Activated gamma-delta T cell treated with Interleukin-2 at 50 U/mL for 16 hours (primary cell): ENCODE results near the gene CNP.
"Not testable (repeated sequence)": the region's sequence is repeated elsewhere in the genome, so short reads cannot be mapped to it uniquely, and the experiment has no call there.

Source experiments
- DNase-seq: peaks from one replicate; pipeline ENCODE4 v3.0.0-alpha.2; 2020

Gene CNP

GRCh38 chr17:42010266-42010680 lies 43.7 kb downstream of the CNP start:
- not testable (repeated sequence) for DNase-seq

- no peak for DNase-seq
These were observed 44.4 kb downstream of the CNP start for GRCh38 chr17:42010898-42011516.

GRCh38 chr17:42012363-42012762 lies 45.8 kb downstream of the CNP start:
- not testable (repeated sequence) for DNase-seq

- DNase-seq: not testable (repeated sequence)
These were observed 47.1 kb downstream of the CNP start for GRCh38 chr17:42013740-42014139.

- DNase-seq: no peak
These were observed 49.8 kb downstream of the CNP start for GRCh38 chr17:42016411-42016831.

- peak; percentile 87 for DNase-seq
These were observed 50.6 kb downstream of the CNP start, which contains the start of gene DNAJC7 for GRCh38 chr17:42016941-42017865. TSS of gene DNAJC7 (minus strand) at chr17:42017439. CDS start at chr17:42017416, 23 bp downstream.

GRCh38 chr17:42017866-42018200 lies 51.2 kb downstream of the CNP start:
- no peak for DNase-seq

- DNase-seq: no peak
These were observed 51.7 kb downstream of the CNP start for GRCh38 chr17:42018339-42018738.

GRCh38 chr17:42018988-42019387 lies 52.4 kb downstream of the CNP start:
- no peak for DNase-seq

GRCh38 chr17:42019509-42020404 lies 53.2 kb downstream of the CNP start, which contains the start of gene NKIRAS2:
TSS of gene NKIRAS2 (plus strand) at chr17:42020090. CDS start at chr17:42021578, 1,488 bp downstream.
- peak; percentile 93 for DNase-seq

- DNase-seq: not testable (repeated sequence)
These were observed 54.2 kb downstream of the CNP start for GRCh38 chr17:42020845-42021244.

- no peak for DNase-seq
These were observed 57.1 kb downstream of the CNP start for GRCh38 chr17:42023524-42024349.

- DNase-seq: no peak
These were observed 58.6 kb downstream of the CNP start for GRCh38 chr17:42025191-42025579.

GRCh38 chr17:42025936-42026335 lies 59.3 kb downstream of the CNP start:
- no peak for DNase-seq

GRCh38 chr17:42026857-42027589 lies 60.4 kb downstream of the CNP start:
- no peak for DNase-seq
